HEK293 (cell line): ENCODE data around the gene POU5F1.
A peak's percentile ranks its signal among the peaks of the same experiment; 100 is the strongest.

Experiments
- CTCF ChIA-PET: fragments of 350-600 bp; formaldehyde crosslinking; extraction: SDS; loops from one replicate; lab custom pipeline; 2021; ENCODE audit warnings: antibody characterized with exemption; lab: Yijun Ruan, JAX
- POLR2A ChIA-PET: fragments of 300-600 bp; formaldehyde crosslinking; extraction: SDS; loops from one replicate; lab custom pipeline; 2020; ENCODE audit warnings: antibody characterized with exemption, inconsistent platforms; lab: Yijun Ruan, JAX
- H3K27ac ChIP-seq: fragments of 200-500 bp; sonication (Bioruptor generic); 2 replicates; pipeline ENCODE4 v1.5.1; 2014; ENCODE audit warnings: low read depth, low read length, control low read depth, inconsistent platforms; ENCODE audit errors: extremely low read depth
- H3K36me3 ChIP-seq, 2 experiments: fragments of 200-500 bp in 1 of 2; sonication (Bioruptor generic) in 1 of 2; 1 replicate in 1 of 2; 2 replicates in 1 of 2; pipeline ENCODE4 v1.5.1; 2014 to 2017; ENCODE audit warnings: inconsistent platforms in 2 of 2, low read length in 2 of 2; ENCODE audit not compliant: control insufficient read depth in 2 of 2, insufficient read depth in 1 of 2
- H3K4me1 ChIP-seq: fragments of 200-500 bp; sonication (Bioruptor generic); 2 replicates; pipeline ENCODE4 v1.5.1; 2014; ENCODE audit warnings: mild to moderate bottlenecking, low read length, inconsistent platforms; ENCODE audit not compliant: control insufficient read depth, insufficient read depth
- H3K4me3 ChIP-seq: 2 replicates; pipeline ENCODE4 v1.5.1; 2011; ENCODE audit warnings: low read depth, mild to moderate bottlenecking, control low read depth, low read length, moderate library complexity
- H3K9me3 ChIP-seq: fragments of 200-500 bp; sonication (Bioruptor generic); 2 replicates; pipeline ENCODE4 v1.5.1; 2014; ENCODE audit warnings: low read depth, low read length, inconsistent platforms; ENCODE audit not compliant: control insufficient read depth, insufficient read depth
- EGR2 ChIP-seq: fragments of 450-650 bp; formaldehyde crosslinking; IDR thresholded peaks from 2 replicates; pipeline ENCODE4 v1.5.1; 2016; ENCODE audit warnings: low read depth, missing biosample characterization, missing genetic modification characterization
- ZBTB7A ChIP-seq: fragments of 450-650 bp; formaldehyde crosslinking; IDR thresholded peaks from 2 replicates; pipeline ENCODE4 v1.5.1; 2016; ENCODE audit warnings: low read depth, missing biosample characterization, missing genetic modification characterization
- ZEB2 ChIP-seq: fragments of 450-650 bp; formaldehyde crosslinking; IDR thresholded peaks from 2 replicates; pipeline ENCODE4 v1.5.1; 2016; ENCODE audit warnings: missing biosample characterization, missing genetic modification characterization
- ZFHX2 ChIP-seq: fragments of 450-650 bp; formaldehyde crosslinking; conservative IDR thresholded peaks from 2 replicates; pipeline ENCODE4 v1.5.1; 2016; ENCODE audit warnings: missing biosample characterization, missing genetic modification characterization
- ZNF292 ChIP-seq: fragments of 450-650 bp; formaldehyde crosslinking; IDR thresholded peaks from 2 replicates; pipeline ENCODE4 v1.5.1; 2016; ENCODE audit warnings: low read depth, missing biosample characterization, missing genetic modification characterization, borderline replicate concordance
- ZNF311 ChIP-seq: fragments of 450-650 bp; formaldehyde crosslinking; IDR thresholded peaks from 2 replicates; pipeline ENCODE4 v1.5.1; 2017; ENCODE audit warnings: missing biosample characterization, missing genetic modification characterization, borderline replicate concordance
- ZNF324 ChIP-seq: fragments of 450-650 bp; formaldehyde crosslinking; IDR thresholded peaks from 2 replicates; pipeline ENCODE4 v1.5.1; 2016; ENCODE audit warnings: missing biosample characterization, missing genetic modification characterization
- ZNF335 ChIP-seq: fragments of 450-650 bp; formaldehyde crosslinking; conservative IDR thresholded peaks from 2 replicates; pipeline ENCODE4 v1.5.1; 2016; ENCODE audit warnings: missing biosample characterization, missing genetic modification characterization
- ZNF521 ChIP-seq: fragments of 450-650 bp; formaldehyde crosslinking; IDR thresholded peaks from 2 replicates; pipeline ENCODE4 v1.5.1; 2017; ENCODE audit warnings: missing biosample characterization, mild to moderate bottlenecking, missing genetic modification characterization
- ZNF560 ChIP-seq: fragments of 450-650 bp; formaldehyde crosslinking; IDR thresholded peaks from 2 replicates; pipeline ENCODE4 v1.5.1; 2017; ENCODE audit warnings: missing biosample characterization, missing genetic modification characterization, borderline replicate concordance
- ZNF571 ChIP-seq: fragments of 450-650 bp; formaldehyde crosslinking; IDR thresholded peaks from 2 replicates; pipeline ENCODE4 v1.5.0; 2017; ENCODE audit warnings: missing biosample characterization, missing genetic modification characterization
- ZNF623 ChIP-seq: fragments of 450-650 bp; formaldehyde crosslinking; IDR thresholded peaks from 2 replicates; pipeline ENCODE4 v1.5.1; 2016; ENCODE audit warnings: missing biosample characterization, missing genetic modification characterization
- ZNF629 ChIP-seq: fragments of 450-650 bp; formaldehyde crosslinking; IDR thresholded peaks from 2 replicates; pipeline ENCODE4 v1.5.1; 2017; ENCODE audit warnings: missing biosample characterization, missing genetic modification characterization
- ZNF747 ChIP-seq: fragments of 450-650 bp; formaldehyde crosslinking; IDR thresholded peaks from 2 replicates; pipeline ENCODE4 v1.5.1; 2016; ENCODE audit warnings: missing biosample characterization, missing genetic modification characterization
- ZNF830 ChIP-seq: fragments of 450-650 bp; IDR thresholded peaks from 2 replicates; pipeline ENCODE4 v1.5.0; 2018; ENCODE audit warnings: missing biosample characterization, missing genetic modification characterization, low read depth, mild to moderate bottlenecking, moderate library complexity
- ZNF843 ChIP-seq: fragments of 450-650 bp; formaldehyde crosslinking; IDR thresholded peaks from 2 replicates; pipeline ENCODE4 v1.5.1; 2016; ENCODE audit warnings: missing biosample characterization, missing genetic modification characterization
- TF ChIP-seq, protein P1 (sequence below): fragments of 450-650 bp; formaldehyde crosslinking; IDR thresholded peaks from 2 replicates; pipeline ENCODE4 v1.5.1; 2017; ENCODE audit warnings: missing biosample characterization, missing genetic modification characterization
- TF ChIP-seq, protein P2 (sequence below): fragments of 450-650 bp; formaldehyde crosslinking; IDR thresholded peaks from 2 replicates; pipeline ENCODE4 v1.5.0; 2017; ENCODE audit warnings: missing biosample characterization, missing genetic modification characterization, borderline replicate concordance

The POU5F1 gene

DNA sequence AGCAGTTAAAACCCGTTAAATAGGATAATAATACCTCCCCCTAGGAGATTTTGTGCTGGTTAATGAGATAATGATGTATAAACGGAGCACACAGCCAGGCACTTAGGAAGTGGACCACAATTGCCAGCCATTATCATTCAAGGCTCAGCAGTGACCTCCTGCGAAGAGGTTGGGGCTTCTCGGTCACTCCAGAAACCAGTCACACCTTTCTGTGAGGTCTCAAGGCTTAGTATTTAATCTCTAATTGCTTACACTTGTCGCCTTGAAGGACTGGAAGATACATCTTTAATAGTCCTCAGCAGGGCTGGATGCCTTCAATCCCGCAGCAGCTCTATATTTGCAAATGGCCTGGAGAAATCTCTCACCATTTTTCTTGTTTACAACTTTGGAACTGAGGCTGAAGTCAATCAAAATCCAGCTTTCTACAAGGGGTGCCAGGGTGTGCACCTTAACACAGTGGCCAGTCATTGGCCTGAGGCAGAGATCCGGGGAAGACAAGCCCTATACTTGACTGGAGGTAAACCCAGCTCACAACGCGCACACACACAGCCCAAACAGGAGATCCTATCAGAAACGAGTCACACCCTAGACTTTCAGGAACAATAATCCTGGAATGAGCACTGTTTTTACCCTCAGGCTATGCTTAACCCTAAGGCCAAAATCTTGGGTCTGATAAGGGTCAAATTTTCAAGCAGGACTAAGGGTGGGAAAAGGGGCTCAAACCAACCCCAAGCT is 1.2 kb downstream of the POU5F1 start:
- ChIA-PET CTCF (interaction anchor here (0.6 to 1.5 kb wide), 3 partner anchors 27 to 197 kb away, joined by 3 to 5 read pairs (median 3); no protein-coding TSS in a partner anchor), POLR2A (no interaction called here)
- Histone ChIP-seq H3K36me3 (peaks cover 0 to 3% of the 10 kb centered on the region in 2 experiments; a peak in 2 of 3 replicates), H3K9me3 (no peaks in the 10 kb centered on the region), H3K4me3 (no peak overlapping the region), H3K27ac (no peak overlapping the region), H3K4me1 (no peaks in the 10 kb centered on the region)
- TF ChIP-seq ZEB2 = no peak
- TF ChIP-seq, protein P1, sequence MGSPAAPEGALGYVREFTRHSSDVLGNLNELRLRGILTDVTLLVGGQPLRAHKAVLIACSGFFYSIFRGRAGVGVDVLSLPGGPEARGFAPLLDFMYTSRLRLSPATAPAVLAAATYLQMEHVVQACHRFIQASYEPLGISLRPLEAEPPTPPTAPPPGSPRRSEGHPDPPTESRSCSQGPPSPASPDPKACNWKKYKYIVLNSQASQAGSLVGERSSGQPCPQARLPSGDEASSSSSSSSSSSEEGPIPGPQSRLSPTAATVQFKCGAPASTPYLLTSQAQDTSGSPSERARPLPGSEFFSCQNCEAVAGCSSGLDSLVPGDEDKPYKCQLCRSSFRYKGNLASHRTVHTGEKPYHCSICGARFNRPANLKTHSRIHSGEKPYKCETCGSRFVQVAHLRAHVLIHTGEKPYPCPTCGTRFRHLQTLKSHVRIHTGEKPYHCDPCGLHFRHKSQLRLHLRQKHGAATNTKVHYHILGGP (tag by site-specific recombination) = peak; percentile 40; the same call in 1 of the 2 replicates

DNA sequence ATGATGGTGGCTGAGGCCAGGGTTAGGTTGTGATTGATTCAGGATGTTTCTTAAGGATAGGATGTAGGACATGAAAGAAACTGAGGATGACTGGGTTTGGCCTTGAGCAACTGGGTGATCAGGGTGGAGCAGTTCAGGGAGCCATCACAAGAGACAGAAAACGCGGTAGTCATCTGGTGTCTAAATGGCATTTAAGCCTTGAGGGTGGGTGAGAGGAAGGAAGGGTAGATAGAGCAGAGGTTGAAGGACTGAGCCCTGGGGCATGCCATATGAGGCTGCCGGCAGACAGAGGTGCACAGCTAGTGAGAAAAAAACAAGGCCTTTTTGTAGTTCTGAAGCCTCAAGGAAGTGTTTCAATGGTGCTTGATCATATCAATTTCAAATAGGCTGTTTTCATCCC is 1.9 kb downstream of the POU5F1 start:
- Histone ChIP-seq H3K4me3 (no peak overlapping the region), H3K36me3 (peaks cover 0 to 7% of the 10 kb centered on the region in 2 experiments; a peak in 2 of 3 replicates), H3K9me3 (no peaks in the 10 kb centered on the region), H3K4me1 (no peaks in the 10 kb centered on the region), H3K27ac (no peak overlapping the region)
- ChIA-PET CTCF (interaction anchor here (0.6 to 1.5 kb wide), 3 partner anchors 28 to 198 kb away, joined by 3 to 5 read pairs (median 4); no protein-coding TSS in a partner anchor), POLR2A (interaction anchor here (0.7 kb wide), 1 partner anchor 218 kb away, joined by 4 read pairs; no protein-coding TSS in a partner anchor)
- TF ChIP-seq ZBTB7A (tag by site-specific recombination) (no peak), ZFHX2 (tag by site-specific recombination) (no peak), ZNF571 (tag by site-specific recombination) (no peak), ZNF843 (no peak)
- TF ChIP-seq, protein P2, sequence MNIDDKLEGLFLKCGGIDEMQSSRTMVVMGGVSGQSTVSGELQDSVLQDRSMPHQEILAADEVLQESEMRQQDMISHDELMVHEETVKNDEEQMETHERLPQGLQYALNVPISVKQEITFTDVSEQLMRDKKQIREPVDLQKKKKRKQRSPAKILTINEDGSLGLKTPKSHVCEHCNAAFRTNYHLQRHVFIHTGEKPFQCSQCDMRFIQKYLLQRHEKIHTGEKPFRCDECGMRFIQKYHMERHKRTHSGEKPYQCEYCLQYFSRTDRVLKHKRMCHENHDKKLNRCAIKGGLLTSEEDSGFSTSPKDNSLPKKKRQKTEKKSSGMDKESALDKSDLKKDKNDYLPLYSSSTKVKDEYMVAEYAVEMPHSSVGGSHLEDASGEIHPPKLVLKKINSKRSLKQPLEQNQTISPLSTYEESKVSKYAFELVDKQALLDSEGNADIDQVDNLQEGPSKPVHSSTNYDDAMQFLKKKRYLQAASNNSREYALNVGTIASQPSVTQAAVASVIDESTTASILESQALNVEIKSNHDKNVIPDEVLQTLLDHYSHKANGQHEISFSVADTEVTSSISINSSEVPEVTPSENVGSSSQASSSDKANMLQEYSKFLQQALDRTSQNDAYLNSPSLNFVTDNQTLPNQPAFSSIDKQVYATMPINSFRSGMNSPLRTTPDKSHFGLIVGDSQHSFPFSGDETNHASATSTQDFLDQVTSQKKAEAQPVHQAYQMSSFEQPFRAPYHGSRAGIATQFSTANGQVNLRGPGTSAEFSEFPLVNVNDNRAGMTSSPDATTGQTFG (tag by site-specific recombination) = no peak

DNA sequence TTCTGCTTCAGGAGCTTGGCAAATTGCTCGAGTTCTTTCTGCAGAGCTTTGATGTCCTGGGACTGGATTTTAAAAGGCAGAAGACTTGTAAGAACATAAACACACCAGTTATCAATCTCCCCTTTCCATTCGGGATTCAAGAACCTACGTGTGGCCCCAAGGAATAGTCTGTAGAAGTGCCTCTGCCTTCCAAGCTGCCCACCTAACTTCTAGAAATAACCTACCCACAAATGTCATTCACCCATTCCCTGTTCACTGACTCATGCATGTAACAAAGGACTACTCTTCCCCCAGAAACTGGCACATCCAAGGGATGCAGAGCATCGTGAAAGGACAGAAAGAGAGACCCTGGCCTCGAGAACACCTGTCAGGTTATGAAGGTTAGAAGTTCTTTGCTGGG is 4.5 kb downstream of the POU5F1 start:
- no peaks in the 10 kb centered on the region for H3K4me1 ChIP-seq
- no peak overlapping the region for H3K27ac ChIP-seq
- ChIA-PET POLR2A (interaction anchor here (1.3 to 1.5 kb wide), 2 partner anchors 11 to 17 kb away, joined by 4 read pairs; no protein-coding TSS in a partner anchor), CTCF (interaction anchor here (0.5 to 1.3 kb wide), 5 partner anchors 10 to 625 kb away, joined by 3 to 5 read pairs (median 4); no protein-coding TSS in a partner anchor)
- H3K36me3 ChIP-seq = peaks cover 4 to 33% of the 10 kb centered on the region in 2 experiments
- H3K9me3 ChIP-seq = no peaks in the 10 kb centered on the region
- H3K4me3 ChIP-seq = no peak overlapping the region
- TF ChIP-seq ZNF747 (tag by site-specific recombination) = no peak
- no peak for TF ChIP-seq ZNF623 (tag by site-specific recombination)
- no peak for TF ChIP-seq ZNF560
- TF ChIP-seq EGR2 (tag by site-specific recombination) = no peak
- no peak for TF ChIP-seq ZNF335
- TF ChIP-seq ZNF830 (tag by site-specific recombination) = no peak
- no peak for TF ChIP-seq ZNF521
- no peak for TF ChIP-seq ZNF629 (tag by site-specific recombination)
- no peak for TF ChIP-seq ZNF311 (tag by site-specific recombination)
- TF ChIP-seq ZNF324 (tag by site-specific recombination) = no peak
- TF ChIP-seq ZNF292 (tag by site-specific recombination) = no peak
- TF ChIP-seq, all 188 proteins: peak for 0
